Renal cortex interstitium (tissue), 15 donors: ENCODE results near the gene GARIN5A. TPM values are rescaled to one million over a fixed set of nuclear protein-coding genes. Genes with fewer than 3 reads are reported as not detected.

Experiments
- DNase-seq, 11 donors: peaks; one replicate each; pipeline ENCODE4 v3.0.0-alpha.2; 2013; ENCODE audit warnings: low read depth in 9 of 11, low spot score in 4 of 11; ENCODE audit errors: extremely low read depth in 1 of 11
- long read RNA-seq, 16 experiments: transcript quantifications; one replicate each; lab custom pipeline, GENCODE V29; 2026
- polyA plus RNA-seq, 3 donors: library from polyadenylated mRNA; unstranded; fragments of 120-200 nt; gene quantifications; one replicate each; pipeline ENCODE4 v1.2.1, GENCODE V29; 2013; ENCODE audit not compliant: insufficient read length in 3 of 3

GARIN5A gene
- 10 to 100 TPM in 1 of 3 donors, 1 to 10 TPM in 2; 6.9 to 10.6 (median 9.8) TPM for polyA plus RNA-seq
- long read RNA-seq, donor 1, transcript FAM71E1-202 (5 exons, 1,225 nt) = major isoform, 6 of 10 reads
- long read RNA-seq, donor 1, partial matches to known transcripts = 0 of 10 reads
- long read RNA-seq, donor 1, other reads (novel, unspliced or antisense) = 0 of 10 reads
- long read RNA-seq, donor 2, transcript FAM71E1-202 (5 exons, 1,225 nt) = major isoform, 6 of 10 reads
- long read RNA-seq, donor 2, partial matches to known transcripts = 0 of 10 reads
- long read RNA-seq, donor 2, other reads (novel, unspliced or antisense) = 0 of 10 reads
- long read RNA-seq, donor 3, transcript FAM71E1-202 (5 exons, 1,225 nt) = major isoform, 5 of 10 reads
- long read RNA-seq, donor 3, transcript FAM71E1-204 (5 exons, 1,281 nt) = major isoform, 5 of 10 reads
- long read RNA-seq, donor 3, partial matches to known transcripts = 0 of 10 reads
- long read RNA-seq, donor 3, other reads (novel, unspliced or antisense) = 0 of 10 reads
- long read RNA-seq, donor 4, partial matches to known transcripts = 0 of 2 reads
- long read RNA-seq, donor 4, other reads (novel, unspliced or antisense) = 0 of 2 reads
- long read RNA-seq, donor 5, transcript FAM71E1-202 (5 exons, 1,225 nt) = major isoform, 5 of 7 reads
- long read RNA-seq, donor 5, partial matches to known transcripts = 0 of 7 reads
- long read RNA-seq, donor 5, other reads (novel, unspliced or antisense) = 0 of 7 reads
- long read RNA-seq, donor 6, transcript FAM71E1-202 (5 exons, 1,225 nt) = major isoform, 5 of 7 reads
- long read RNA-seq, donor 6, partial matches to known transcripts = 0 of 7 reads
- long read RNA-seq, donor 6, other reads (novel, unspliced or antisense) = 0 of 7 reads
- long read RNA-seq, donor 7, transcript FAM71E1-202 (5 exons, 1,225 nt) = major isoform, 7 of 9 reads
- long read RNA-seq, donor 7, partial matches to known transcripts = 0 of 9 reads
- long read RNA-seq, donor 7, other reads (novel, unspliced or antisense) = 0 of 9 reads
- long read RNA-seq, donor 8, transcript FAM71E1-204 (5 exons, 1,281 nt) = major isoform, 7 of 11 reads
- long read RNA-seq, donor 8, partial matches to known transcripts = 0 of 11 reads
- long read RNA-seq, donor 8, other reads (novel, unspliced or antisense) = 0 of 11 reads
- long read RNA-seq, donor 9, partial matches to known transcripts = 0 of 4 reads
- long read RNA-seq, donor 9, other reads (novel, unspliced or antisense) = 0 of 4 reads
- long read RNA-seq, donor 10, transcript FAM71E1-202 (5 exons, 1,225 nt) = major isoform, 6 of 8 reads
- long read RNA-seq, donor 10, partial matches to known transcripts = 0 of 8 reads
- long read RNA-seq, donor 10, other reads (novel, unspliced or antisense) = 0 of 8 reads
- long read RNA-seq, donor 11, transcript FAM71E1-202 (5 exons, 1,225 nt) = major isoform, 5 of 5 reads
- long read RNA-seq, donor 11, partial matches to known transcripts = 0 of 5 reads
- long read RNA-seq, donor 11, other reads (novel, unspliced or antisense) = 0 of 5 reads
- long read RNA-seq, donor 12 = 0 reads
- long read RNA-seq, donor 13, transcript FAM71E1-204 (5 exons, 1,281 nt) = major isoform, 5 of 8 reads
- long read RNA-seq, donor 13, partial matches to known transcripts = 0 of 8 reads
- long read RNA-seq, donor 13, other reads (novel, unspliced or antisense) = 0 of 8 reads
- long read RNA-seq, donor 14, partial matches to known transcripts = 0 of 4 reads
- long read RNA-seq, donor 14, other reads (novel, unspliced or antisense) = 0 of 4 reads
- long read RNA-seq, donor 15, partial matches to known transcripts = 0 of 4 reads
- long read RNA-seq, donor 15, other reads (novel, unspliced or antisense) = 0 of 4 reads
- long read RNA-seq, donor 16, transcript FAM71E1-202 (5 exons, 1,225 nt) = major isoform, 12 of 15 reads
- long read RNA-seq, donor 16, partial matches to known transcripts = 0 of 15 reads
- long read RNA-seq, donor 16, other reads (novel, unspliced or antisense) = 0 of 15 reads

GRCh38 chr19:50476224-50476906, at the start of gene GARIN5A, which contains the start of gene EMC10:
GARIN5A (minus strand) TSS chr19:50476848; CDS start chr19:50476388, 460 bp downstream.
EMC10 (plus strand) TSS chr19:50476507; CDS start chr19:50476545, 38 bp downstream.
- peak; percentile 77 to 95 (median 91) for DNase-seq

GRCh38 chr19:50522881-50523280, 46.2 kb upstream of the GARIN5A start:
- no peak for DNase-seq

GRCh38 chr19:50520822-50521465, 44.3 kb upstream of the GARIN5A start:
- DNase-seq = no peak

GRCh38 chr19:50519006-50519575, 42.4 kb upstream of the GARIN5A start:
- no peak for DNase-seq

GRCh38 chr19:50518091-50519005, 41.7 kb upstream of the GARIN5A start:
- no peak for DNase-seq

GRCh38 chr19:50517704-50518075, 41.0 kb upstream of the GARIN5A start:
- DNase-seq = no peak

- no peak for DNase-seq
Observed at GRCh38 chr19:50516964-50517703, 40.5 kb upstream of the GARIN5A start.

GRCh38 chr19:50516456-50516855, 39.8 kb upstream of the GARIN5A start:
- no peak for DNase-seq

GRCh38 chr19:50515168-50515561, 38.5 kb upstream of the GARIN5A start:
- no peak for DNase-seq

GRCh38 chr19:50514346-50515167, 37.9 kb upstream of the GARIN5A start:
- DNase-seq = no peak

- no peak for DNase-seq
Observed at GRCh38 chr19:50513746-50514345, 37.2 kb upstream of the GARIN5A start, which contains the start of gene ASPDH. ASPDH (minus strand) TSS chr19:50513913; CDS start chr19:50513823, 90 bp downstream.

- no peak for DNase-seq
Observed at GRCh38 chr19:50512999-50513745, 36.5 kb upstream of the GARIN5A start.
